ENCODE results near the gene TUBGCP5.

DNA sequence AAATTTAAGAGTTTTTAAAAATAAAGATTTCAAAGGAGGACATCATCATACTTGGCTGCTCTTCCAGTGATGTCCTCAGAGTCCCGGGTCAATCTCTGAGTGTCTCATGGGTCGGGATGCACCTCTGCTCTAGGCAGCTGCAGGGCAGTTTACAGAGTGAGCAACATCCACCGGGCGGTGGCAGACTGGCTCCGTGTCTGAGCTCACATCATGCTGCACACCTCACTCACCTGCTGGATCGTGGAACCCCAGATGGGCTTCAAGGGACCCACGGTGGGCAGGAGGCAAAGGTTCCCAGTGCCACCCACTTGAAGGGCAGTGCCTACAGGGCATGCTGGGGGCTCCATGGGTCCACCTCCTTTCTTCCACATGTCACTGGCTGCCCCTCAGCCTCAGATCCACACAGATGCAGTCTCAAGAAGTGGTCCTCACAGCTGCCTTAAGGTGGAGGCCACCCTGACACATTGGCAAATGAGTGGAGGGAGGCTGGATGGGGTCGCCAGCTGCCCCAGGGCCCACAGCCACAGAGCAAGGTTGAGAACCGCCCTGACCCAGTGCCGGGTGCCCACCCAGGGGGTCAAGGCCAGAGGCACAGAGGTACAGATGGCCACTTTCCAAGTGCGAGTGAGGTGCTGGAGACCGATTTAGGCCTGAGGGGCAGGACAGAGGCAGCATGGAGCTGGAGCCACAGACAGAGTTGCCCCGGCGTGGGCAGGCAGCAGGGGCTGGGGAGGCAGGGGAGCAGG, 84.4 kb downstream of the TUBGCP5 start:
- TF ChIP-seq EZH2 (IDR thresholded peaks at IDR 0.05; ENCODE audit: insufficient read depth, poor library complexity, severe bottlenecking) (no peak), EZH2phosphoT487 (IDR thresholded peaks at IDR 0.05; ENCODE audit: insufficient read depth, low read depth) (no peak)
